Activated T-cell treated with anti-CD3 and anti-CD28 coated beads for 4 hours (primary cell): ENCODE results near the gene CCDC121.
"Not testable (repeated sequence)": the region's sequence is repeated elsewhere in the genome, so short reads cannot be mapped to it uniquely, and the experiment has no call there.

Experiments used
- DNase-seq: peaks from one replicate; pipeline ENCODE4 v3.0.0-alpha.2; 2020

Gene CCDC121

DNA sequence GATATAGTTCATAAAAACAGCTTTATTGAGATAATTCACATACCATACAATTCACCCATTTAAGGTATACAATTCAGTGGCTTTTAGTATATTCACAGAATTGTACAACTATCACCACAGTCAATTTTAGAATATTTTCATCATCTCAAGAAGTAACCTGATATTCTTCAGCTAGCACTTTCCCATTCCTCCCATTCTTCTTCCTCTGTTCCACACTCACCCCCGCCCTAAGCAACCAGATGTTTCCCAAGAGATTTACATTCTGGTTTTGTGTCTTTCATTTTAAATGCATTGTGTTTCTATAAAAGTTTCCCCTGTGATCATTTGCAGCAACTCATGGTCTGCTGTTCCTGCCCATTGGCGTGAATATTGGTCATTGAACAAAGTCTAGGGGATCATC, 5.5 kb upstream of the CCDC121 start:
- no peak for DNase-seq

DNA sequence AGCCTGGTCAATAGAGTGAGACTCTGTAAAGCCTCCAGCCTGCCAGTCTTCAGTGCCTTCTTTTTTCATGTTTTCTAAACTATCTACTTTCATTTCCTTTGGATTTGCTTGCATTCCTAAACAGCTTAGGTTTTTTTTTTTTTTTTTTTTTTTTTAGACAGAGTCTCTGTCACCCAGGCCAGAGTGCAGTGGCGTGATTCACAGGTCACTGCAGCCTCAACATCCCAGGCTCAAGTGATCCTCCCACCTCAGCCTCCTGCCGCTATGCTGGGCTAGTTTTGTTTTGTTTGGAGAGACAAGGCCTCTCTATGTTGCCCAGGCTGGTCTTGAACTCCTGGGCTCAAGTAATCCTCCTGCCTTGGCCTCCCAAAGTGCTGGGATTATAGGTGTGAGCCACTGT, 1.4 kb upstream of the CCDC121 start:
- not testable (repeated sequence) for DNase-seq

DNA sequence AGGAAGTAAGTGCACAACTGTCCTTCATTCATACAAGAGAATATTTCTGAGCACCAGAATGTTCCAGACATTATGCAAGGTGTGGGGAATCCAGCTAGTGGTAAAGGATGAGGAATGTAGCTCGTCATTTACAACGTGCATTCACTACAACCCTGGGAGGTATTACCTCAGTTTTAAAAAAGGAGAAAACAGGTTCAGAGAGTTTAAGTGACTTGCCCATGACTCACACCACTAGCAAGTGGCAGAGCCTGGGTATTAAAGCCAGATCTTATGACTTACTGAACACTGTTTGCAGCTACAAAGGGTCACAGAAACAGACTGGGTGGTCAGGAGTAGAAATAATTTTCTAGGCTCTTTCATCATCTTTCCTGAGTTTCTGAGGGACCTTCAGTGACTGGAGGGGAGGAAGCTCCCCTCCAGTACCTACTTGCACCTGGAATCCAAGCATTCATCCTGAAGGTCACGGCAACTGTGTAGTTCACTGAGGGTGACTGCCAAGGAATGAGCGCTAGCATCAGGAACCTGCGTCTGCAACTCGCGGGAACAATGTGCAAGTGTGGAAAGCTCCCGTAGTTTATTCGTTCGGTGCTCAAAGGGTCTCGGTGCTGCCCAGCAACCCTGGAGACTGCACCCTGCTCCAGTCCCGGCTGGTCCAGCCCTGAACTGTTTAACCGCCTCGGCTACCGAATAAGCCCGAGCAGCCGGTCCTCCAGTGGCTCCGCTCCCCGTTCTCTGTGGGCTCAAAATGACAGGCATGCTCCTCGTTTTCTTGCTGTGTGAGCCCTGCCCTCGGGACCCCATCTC, 647 bp downstream of the CCDC121 start:
- no peak for DNase-seq

GRCh38 chr2:27626921-27627320, 1.9 kb downstream of the CCDC121 start:
- not testable (repeated sequence) for DNase-seq

DNA sequence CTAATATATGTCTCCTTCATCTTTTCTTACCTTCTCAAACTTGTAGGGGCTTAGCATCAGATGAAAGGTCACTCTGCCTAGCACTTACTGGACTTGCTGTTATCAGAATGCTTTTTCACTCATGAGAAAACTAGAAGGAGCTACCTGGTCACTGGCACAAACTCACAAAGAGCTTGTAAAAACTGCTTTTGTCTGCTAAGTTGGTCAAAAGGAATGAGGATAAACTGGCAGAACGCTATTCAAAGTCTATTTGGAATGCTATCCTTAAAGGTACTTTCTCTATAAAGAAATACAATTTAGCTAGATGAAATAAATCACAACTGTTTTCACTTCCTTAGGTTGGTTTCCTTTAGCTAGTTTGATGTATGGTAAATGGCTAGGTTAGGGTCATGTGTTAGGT, 2.5 kb downstream of the CCDC121 start:
- DNase-seq: not testable (repeated sequence)

DNA sequence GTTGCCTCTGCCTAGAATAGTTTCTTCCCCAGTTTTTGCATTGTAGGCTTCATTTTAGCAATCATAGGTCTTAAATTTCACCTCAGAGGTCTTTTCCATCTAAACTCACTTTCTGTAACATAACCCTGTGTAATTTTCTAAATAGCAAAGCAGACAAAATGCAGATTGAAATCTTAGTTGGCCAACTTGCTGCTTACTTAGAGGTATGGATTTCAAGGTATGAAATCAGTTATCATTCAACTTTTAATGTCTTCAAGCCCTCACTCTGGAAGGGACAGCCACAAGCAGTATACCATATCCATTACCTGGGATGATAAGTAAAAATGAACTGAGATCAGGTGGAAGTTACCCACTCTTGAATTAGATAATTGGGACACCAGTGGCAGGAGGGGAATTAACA, 3.9 kb downstream of the CCDC121 start:
- DNase-seq: no peak

GRCh38 chr2:27622921-27623384, 5.9 kb downstream of the CCDC121 start:
- DNase-seq: no peak

GRCh38 chr2:27621524-27621923, 7.3 kb downstream of the CCDC121 start:
- no peak for DNase-seq

DNA sequence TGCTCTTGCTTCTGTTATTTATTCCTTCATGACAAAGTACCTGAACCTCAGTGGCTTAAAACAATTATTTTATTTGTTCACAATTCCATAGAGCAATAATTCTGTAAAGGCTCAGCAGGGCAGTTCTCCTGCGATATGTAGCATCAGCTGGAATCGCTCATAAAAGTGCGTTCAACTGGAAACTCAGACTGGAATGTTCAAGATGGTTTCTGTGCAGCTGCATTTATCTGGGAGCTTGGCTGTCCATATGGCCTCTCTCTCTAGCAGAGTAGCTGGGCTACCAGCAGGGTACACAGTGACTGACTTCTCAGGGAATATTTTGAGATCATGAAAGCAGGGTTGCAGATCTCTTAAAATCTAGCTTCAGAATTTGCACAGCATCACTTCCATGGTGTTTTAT, 13.5 kb downstream of the CCDC121 start:
- DNase-seq: no peak

DNA sequence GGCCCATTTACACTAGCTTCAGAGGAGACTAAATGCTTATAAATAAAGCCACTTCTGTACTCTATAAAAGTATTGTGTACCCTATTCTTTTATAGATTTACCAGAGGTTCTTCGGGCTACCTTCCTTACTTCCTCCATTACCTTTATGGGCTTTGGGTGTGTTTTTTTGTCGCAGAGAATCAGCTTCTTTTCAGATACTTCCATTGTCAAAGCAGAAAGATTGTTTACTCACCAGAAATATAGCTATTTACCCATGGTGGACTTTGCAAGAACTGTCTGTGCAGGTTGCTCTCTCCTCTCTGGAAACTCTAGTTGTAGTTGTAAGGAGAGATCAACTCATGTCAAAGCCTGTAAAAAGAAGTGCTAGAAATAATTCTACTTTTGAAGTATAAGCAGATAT, 14.8 kb downstream of the CCDC121 start:
- DNase-seq: no peak

GRCh38 chr2:27606611-27607010, 22.2 kb downstream of the CCDC121 start:
- no peak for DNase-seq

GRCh38 chr2:27596627-27597026, 32.2 kb downstream of the CCDC121 start:
- no peak for DNase-seq

DNA sequence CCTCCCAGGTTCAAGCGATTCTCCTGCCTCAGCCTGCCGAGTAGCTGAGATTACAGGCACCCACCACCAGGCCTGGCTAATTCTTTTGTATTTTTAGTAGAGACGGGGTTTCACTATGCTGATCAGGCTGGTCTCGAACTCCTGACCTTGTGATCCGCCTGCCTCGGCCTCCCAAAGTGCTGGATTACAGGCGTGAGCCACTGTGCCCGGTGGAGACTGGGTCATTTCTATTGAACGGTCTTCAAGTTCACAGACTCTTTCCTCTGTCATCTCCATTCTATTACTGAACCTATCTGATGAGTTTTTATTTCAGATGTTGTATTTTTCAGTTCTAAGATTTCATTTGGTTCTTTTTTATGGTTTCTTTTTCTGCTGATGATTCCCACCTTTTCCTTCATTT, 33.4 kb downstream of the CCDC121 start:
- DNase-seq: not testable (repeated sequence)

GRCh38 chr2:27594020-27594703, 34.6 kb downstream of the CCDC121 start:
- DNase-seq: not testable (repeated sequence)

- no peak for DNase-seq
Observed at GRCh38 chr2:27593240-27593639, 35.6 kb downstream of the CCDC121 start.

DNA sequence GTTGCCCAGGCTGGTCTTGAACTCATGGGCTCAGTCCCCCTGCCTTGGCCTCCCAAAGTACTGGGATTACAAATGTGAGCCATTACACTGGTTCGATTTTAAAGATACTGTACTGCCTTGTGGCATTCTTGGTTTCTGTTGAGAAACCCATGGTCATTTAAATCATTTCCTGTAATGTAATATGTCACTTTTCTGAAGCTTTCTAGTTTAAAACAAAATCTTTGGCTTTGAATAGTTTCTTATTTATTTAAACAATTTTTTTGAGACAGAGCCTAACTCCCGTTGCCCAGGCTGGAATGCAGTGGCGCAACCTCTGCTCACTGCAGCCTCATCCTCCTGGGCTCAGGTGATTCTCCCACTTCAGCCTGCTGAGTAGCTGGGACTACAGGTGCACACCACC, 37.1 kb downstream of the CCDC121 start:
- no peak for DNase-seq

DNA sequence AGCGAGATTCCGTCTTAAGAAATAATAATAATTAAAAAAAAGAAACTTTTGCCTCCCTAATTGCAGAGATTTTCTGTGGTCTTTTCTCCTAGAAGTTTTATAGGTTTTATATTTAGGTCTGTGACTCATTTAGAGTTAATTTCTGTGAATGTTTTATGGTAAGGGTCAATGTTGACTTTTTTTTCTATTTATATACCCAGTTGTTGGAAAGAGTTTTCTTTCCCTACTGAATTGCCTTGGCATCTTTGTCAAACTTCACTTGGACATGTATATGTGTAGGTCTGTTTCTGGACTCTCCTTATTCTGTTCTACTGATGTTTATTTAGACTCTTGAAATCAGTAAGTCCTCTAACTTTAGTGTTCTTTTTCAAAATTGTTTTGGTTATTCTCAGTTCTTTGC, 40.5 kb downstream of the CCDC121 start:
- DNase-seq: no peak

DNA sequence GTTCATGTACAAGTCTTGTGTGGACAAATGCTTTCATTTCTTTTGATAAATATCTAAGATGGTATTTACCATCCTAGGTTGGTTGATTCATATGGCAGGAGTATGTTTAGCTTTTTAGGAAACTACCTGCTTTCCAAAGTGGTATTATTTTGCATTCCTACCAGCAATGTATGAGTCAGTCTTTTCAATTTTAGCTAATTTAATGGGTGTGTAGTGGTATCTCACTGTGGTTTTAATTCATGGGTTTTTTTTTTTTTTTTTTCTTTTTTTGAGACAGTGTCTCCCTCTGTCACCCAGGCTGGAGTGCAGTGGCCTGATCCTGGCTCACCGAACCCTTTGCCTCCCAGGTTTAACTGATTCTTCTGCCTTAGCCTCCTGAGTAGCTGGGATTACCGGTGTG, 41.8 kb downstream of the CCDC121 start:
- DNase-seq: no peak

GRCh38 chr2:27584597-27584996, 44.2 kb downstream of the CCDC121 start:
- no peak for DNase-seq

- no peak for DNase-seq
Observed at GRCh38 chr2:27583390-27583915, 45.4 kb downstream of the CCDC121 start.

DNA sequence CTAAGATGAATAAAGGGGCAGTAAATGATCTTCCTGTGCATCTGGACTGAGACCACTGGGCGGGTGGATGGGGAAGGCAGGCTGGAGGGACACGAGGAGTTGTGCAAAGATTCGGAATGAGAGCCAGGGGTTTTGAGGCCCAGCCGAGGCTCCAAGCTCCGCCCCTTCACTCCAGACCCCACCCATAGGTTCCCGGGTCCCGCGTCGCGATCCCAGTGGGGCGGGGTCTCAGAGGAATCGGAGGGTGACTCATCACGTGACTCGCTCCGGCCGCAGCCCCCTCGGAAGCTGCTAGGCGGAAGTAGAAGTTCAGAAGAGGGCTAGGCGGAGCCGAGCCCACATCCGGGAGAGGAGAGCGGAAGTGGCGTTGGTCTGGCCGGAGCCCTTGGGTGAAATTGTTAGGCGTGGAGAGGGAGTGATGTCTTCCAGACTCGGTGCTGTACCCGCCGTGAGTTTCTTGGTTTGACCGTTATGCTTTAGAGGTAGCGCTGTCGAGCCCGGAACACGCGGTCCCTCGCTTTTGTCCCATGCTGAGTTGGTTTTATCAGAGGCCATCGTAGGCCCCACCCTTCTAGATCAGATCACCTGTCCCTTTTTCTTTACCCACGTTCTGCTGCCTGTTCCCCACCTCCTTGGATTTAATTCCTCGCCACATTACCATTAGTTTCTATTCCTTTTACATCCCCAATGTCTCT, 46.0 kb downstream of the CCDC121 start, which contains the start of gene ZNF512:
Gene ZNF512 (plus strand): TSS at position 348 of the 695 bp plus-strand sequence. CDS start 71 bp downstream, at position 419.
- peak; percentile 66 for DNase-seq

GRCh38 chr2:27582129-27582694, 46.6 kb downstream of the CCDC121 start:
- DNase-seq: no peak
